Panc1 (cell line): ENCODE measurements around the gene PPP1R36. TPM values are rescaled to one million over a fixed set of nuclear protein-coding genes. Genes with fewer than 3 reads are reported as not detected.

Experiments
- ATAC-seq: fragments of 200-7000 bp; cut with Tn5 transposase; 2 replicates; pipeline ENCODE4 v1.9.1; 2020; ENCODE audit warnings: mild to moderate bottlenecking, moderate library complexity
- BruUV-seq: library from RNA; stranded (reverse); fragments of 400-500 nt; replicated peaks from 2 replicates; lab custom pipeline; 2021; lab: Mats Ljungman, UMichigan
- CTCF ChIA-PET: fragments of 300-600 bp; sonication (Branson Sonifier 250); formaldehyde crosslinking; loops from one replicate; lab custom pipeline; 2022; ENCODE audit warnings: antibody characterized with exemption; lab: Charles Lee
- POLR2A ChIA-PET: fragments of 300-600 bp; sonication (Branson Sonifier 250); formaldehyde crosslinking; loops from one replicate; lab custom pipeline; 2022; ENCODE audit warnings: antibody characterized with exemption; lab: Charles Lee
- DNase-seq: peaks from one replicate; pipeline ENCODE4 v3.0.0-alpha.2; 2010; ENCODE audit warnings: low read depth, low spot score
- H3K27ac ChIP-seq: 2 replicates; pipeline ENCODE4 v1.5.1; 2011; ENCODE audit warnings: mild to moderate bottlenecking, low read length, inconsistent platforms
- H3K27me3 ChIP-seq: fragments of 200-500 bp; sonication (Bioruptor generic); 2 replicates; pipeline ENCODE4 v1.6.0; 2014; ENCODE audit warnings: low read length, inconsistent platforms; ENCODE audit not compliant: control insufficient read depth, insufficient read depth
- H3K36me3 ChIP-seq: fragments of 200-500 bp; sonication (Bioruptor generic); 2 replicates; pipeline ENCODE4 v1.5.1; 2014; ENCODE audit warnings: inconsistent platforms, mild to moderate bottlenecking, low read length, moderate library complexity; ENCODE audit not compliant: control insufficient read depth, insufficient read depth
- H3K4me1 ChIP-seq: 2 replicates; pipeline ENCODE4 v1.5.1; 2011; ENCODE audit warnings: inconsistent platforms, mild to moderate bottlenecking, low read length, moderate library complexity; ENCODE audit not compliant: control insufficient read depth, insufficient read depth
- H3K4me3 ChIP-seq, 2 experiments: 2 replicates each; pipeline ENCODE4 v1.5.1; 2011 to 2012; ENCODE audit warnings: low read depth in 2 of 2, low read length in 2 of 2, mild to moderate bottlenecking in 2 of 2, inconsistent platforms in 1 of 2, moderate library complexity in 1 of 2
- H3K9me3 ChIP-seq: fragments of 200-500 bp; sonication (Bioruptor generic); 2 replicates; pipeline ENCODE4 v1.5.1; 2014; ENCODE audit warnings: low read depth, mild to moderate bottlenecking, inconsistent platforms, low read length, moderate library complexity; ENCODE audit not compliant: control insufficient read depth, insufficient read depth
- POLR2AphosphoS5 ChIP-seq: IDR thresholded peaks from 2 replicates; pipeline ENCODE4 v1.6.1; 2012; ENCODE audit warnings: mild to moderate bottlenecking, low read depth, low read length, moderate library complexity
- SIN3A ChIP-seq: IDR thresholded peaks from 2 replicates; pipeline ENCODE4 v1.6.1; 2012; ENCODE audit warnings: low read depth, mild to moderate bottlenecking, low read length, moderate library complexity, borderline replicate concordance; ENCODE audit not compliant: insufficient read depth
- TCF7L2 ChIP-seq: IDR thresholded peaks from 2 replicates; pipeline ENCODE4 v1.6.1; 2011; ENCODE audit warnings: mild to moderate bottlenecking, low read depth, low read length, inconsistent platforms
- in situ Hi-C: cut with HindIII; loops from 2 replicates; pipeline ENCODE4 v1.10.0; 2016; ENCODE audit warnings: low sequenced_read_pairs, low pct_unique_long_range_greater_than_20kb
- intact Hi-C: fragments of 100-400 bp; cut with micrococcal nuclease; formaldehyde crosslinking; loops from one replicate; pipeline ENCODE4 v1.10.0; 2022; ENCODE audit not compliant: unreplicated experiment
- total RNA-seq: library from RNA; stranded (reverse); gene quantifications from one replicate; pipeline ENCODE4 v1.2.1, GENCODE V29; 2021; ENCODE audit not compliant: unreplicated experiment
- TF ChIP-seq, protein P1 (sequence below): fragments of 450-650 bp; IDR thresholded peaks from 2 replicates; pipeline ENCODE4 v1.5.1; 2017; ENCODE audit warnings: mild to moderate bottlenecking
- TF ChIP-seq, protein P2 (sequence below), 2 experiments: IDR thresholded peaks; 2 replicates each; pipeline ENCODE4 v1.6.1; 2011 to 2012; ENCODE audit warnings: low read depth in 2 of 2, control low read depth in 1 of 2, low read length in 1 of 2, mild to moderate bottlenecking in 1 of 2, moderate library complexity in 1 of 2; ENCODE audit not compliant: insufficient read depth in 1 of 2

PPP1R36 gene
- total RNA-seq, 1 experiment from 2014 or later: 0.69 TPM

DNA sequence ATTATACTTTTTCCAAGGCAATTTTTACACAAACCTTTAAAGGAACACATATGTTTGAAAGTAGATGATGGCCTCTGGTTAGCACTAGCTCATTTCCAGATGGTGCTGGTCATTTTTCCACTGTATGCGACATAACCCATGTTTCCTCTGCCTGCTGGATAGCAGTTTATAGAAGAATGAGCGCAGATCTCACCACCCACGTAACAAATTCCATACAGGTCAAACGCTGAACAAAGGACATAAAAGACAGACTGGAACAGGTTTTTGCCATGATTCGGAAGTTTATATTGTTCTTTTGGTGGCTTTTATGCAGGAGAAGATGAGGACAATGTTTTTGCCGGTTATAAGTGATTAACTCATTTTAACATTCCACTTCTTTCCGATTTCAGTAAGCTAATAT is 30.7 kb downstream of the PPP1R36 start:
- H3K36me3 ChIP-seq: no peaks in the 10 kb centered on the region
- H3K9me3 ChIP-seq: no peaks in the 10 kb centered on the region
- intact Hi-C loops (no loop called here), in situ Hi-C loops (no loop called here)
- ChIA-PET POLR2A (no interaction called here), CTCF (no interaction called here)
- H3K4me1 ChIP-seq: no peaks in the 10 kb centered on the region
- H3K4me3 ChIP-seq: no peak overlapping the region
- H3K27ac ChIP-seq: no peak overlapping the region
- BruUV-seq: no TSS peak
- TF ChIP-seq, protein P1, sequence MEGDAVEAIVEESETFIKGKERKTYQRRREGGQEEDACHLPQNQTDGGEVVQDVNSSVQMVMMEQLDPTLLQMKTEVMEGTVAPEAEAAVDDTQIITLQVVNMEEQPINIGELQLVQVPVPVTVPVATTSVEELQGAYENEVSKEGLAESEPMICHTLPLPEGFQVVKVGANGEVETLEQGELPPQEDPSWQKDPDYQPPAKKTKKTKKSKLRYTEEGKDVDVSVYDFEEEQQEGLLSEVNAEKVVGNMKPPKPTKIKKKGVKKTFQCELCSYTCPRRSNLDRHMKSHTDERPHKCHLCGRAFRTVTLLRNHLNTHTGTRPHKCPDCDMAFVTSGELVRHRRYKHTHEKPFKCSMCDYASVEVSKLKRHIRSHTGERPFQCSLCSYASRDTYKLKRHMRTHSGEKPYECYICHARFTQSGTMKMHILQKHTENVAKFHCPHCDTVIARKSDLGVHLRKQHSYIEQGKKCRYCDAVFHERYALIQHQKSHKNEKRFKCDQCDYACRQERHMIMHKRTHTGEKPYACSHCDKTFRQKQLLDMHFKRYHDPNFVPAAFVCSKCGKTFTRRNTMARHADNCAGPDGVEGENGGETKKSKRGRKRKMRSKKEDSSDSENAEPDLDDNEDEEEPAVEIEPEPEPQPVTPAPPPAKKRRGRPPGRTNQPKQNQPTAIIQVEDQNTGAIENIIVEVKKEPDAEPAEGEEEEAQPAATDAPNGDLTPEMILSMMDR: no peak
- TF ChIP-seq SIN3A: no peak
- TF ChIP-seq, protein P2, sequence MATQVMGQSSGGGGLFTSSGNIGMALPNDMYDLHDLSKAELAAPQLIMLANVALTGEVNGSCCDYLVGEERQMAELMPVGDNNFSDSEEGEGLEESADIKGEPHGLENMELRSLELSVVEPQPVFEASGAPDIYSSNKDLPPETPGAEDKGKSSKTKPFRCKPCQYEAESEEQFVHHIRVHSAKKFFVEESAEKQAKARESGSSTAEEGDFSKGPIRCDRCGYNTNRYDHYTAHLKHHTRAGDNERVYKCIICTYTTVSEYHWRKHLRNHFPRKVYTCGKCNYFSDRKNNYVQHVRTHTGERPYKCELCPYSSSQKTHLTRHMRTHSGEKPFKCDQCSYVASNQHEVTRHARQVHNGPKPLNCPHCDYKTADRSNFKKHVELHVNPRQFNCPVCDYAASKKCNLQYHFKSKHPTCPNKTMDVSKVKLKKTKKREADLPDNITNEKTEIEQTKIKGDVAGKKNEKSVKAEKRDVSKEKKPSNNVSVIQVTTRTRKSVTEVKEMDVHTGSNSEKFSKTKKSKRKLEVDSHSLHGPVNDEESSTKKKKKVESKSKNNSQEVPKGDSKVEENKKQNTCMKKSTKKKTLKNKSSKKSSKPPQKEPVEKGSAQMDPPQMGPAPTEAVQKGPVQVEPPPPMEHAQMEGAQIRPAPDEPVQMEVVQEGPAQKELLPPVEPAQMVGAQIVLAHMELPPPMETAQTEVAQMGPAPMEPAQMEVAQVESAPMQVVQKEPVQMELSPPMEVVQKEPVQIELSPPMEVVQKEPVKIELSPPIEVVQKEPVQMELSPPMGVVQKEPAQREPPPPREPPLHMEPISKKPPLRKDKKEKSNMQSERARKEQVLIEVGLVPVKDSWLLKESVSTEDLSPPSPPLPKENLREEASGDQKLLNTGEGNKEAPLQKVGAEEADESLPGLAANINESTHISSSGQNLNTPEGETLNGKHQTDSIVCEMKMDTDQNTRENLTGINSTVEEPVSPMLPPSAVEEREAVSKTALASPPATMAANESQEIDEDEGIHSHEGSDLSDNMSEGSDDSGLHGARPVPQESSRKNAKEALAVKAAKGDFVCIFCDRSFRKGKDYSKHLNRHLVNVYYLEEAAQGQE (IDR thresholded peaks at IDR 0.05; ENCODE audit: insufficient read depth in 1 of 2, low read depth in 2 of 2, low read length in 1 of 2): no peak
- TF ChIP-seq TCF7L2: no peak
- TF ChIP-seq POLR2AphosphoS5: no peak
- no peaks in the 10 kb centered on the region for H3K27me3 ChIP-seq
- ATAC-seq: no peak
- DNase-seq: no peak

DNA sequence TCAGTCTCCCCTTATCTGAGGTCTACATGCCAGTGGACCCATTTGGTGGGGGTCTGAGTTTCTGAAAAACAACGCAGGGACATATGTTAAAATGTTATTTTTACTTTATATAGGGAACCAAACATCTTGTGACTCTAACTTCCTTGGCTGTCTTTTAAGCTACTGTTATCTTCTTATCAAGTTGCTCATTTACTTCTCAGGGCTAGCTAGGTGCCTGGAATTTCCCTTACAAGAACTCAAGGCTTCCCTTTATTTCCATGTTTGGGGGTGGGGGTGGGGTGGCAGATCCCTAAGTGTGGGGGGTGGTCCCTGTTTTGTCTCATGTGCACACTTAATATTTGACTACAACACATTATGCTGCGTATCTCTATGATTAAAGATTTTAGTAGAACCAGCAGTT is 31.6 kb downstream of the PPP1R36 start:
- DNase-seq: no peak
- no TSS peak for BruUV-seq
- H3K9me3 ChIP-seq: no peaks in the 10 kb centered on the region
- no peaks in the 10 kb centered on the region for H3K36me3 ChIP-seq
- ChIA-PET CTCF (no interaction called here), POLR2A (no interaction called here)
- H3K27me3 ChIP-seq: no peaks in the 10 kb centered on the region
- no peak overlapping the region for H3K27ac ChIP-seq
- H3K4me1 ChIP-seq: no peaks in the 10 kb centered on the region
- in situ Hi-C loops: no loop called here
- H3K4me3 ChIP-seq: no peak overlapping the region
- no peak for ATAC-seq
- TF ChIP-seq SIN3A (no peak), POLR2AphosphoS5 (no peak), TCF7L2 (no peak)
- TF ChIP-seq, protein P1: no peak
- TF ChIP-seq, protein P2 (IDR thresholded peaks at IDR 0.05; ENCODE audit: insufficient read depth in 1 of 2, low read depth in 2 of 2, low read length in 1 of 2): no peak
- intact Hi-C loops: no loop called here
